Activated naive CD4-positive, alpha-beta T cell treated with Interleukin-2 at 50 U/mL for 16 hours (primary cell): ENCODE data around the gene TBX1.

Experiments used
- DNase-seq: peaks from one replicate; pipeline ENCODE4 v3.0.0-alpha.2; 2020

TBX1 gene

GRCh38 chr22:19802001-19802893 lies 41.7 kb downstream of the TBX1 start:
- DNase-seq: no peak

GRCh38 chr22:19802894-19803735 lies 42.5 kb downstream of the TBX1 start:
- DNase-seq: no peak

- DNase-seq: no peak
Measured at GRCh38 chr22:19803736-19804267, 43.2 kb downstream of the TBX1 start.

- DNase-seq: no peak
Measured at GRCh38 chr22:19805821-19806212, 45.2 kb downstream of the TBX1 start.

GRCh38 chr22:19806213-19807160 lies 45.9 kb downstream of the TBX1 start:
- DNase-seq: no peak

- no peak for DNase-seq
Measured at GRCh38 chr22:19807161-19807913, 46.8 kb downstream of the TBX1 start.

GRCh38 chr22:19807914-19808872 lies 47.6 kb downstream of the TBX1 start:
- no peak for DNase-seq

- no peak for DNase-seq
Measured at GRCh38 chr22:19808873-19809478, 48.4 kb downstream of the TBX1 start.

- DNase-seq: no peak
Measured at GRCh38 chr22:19809741-19810140, 49.2 kb downstream of the TBX1 start.

- DNase-seq: no peak
Measured at GRCh38 chr22:19810381-19811201, 50.0 kb downstream of the TBX1 start.

- no peak for DNase-seq
Measured at GRCh38 chr22:19811211-19811621, 50.6 kb downstream of the TBX1 start.

- no peak for DNase-seq
Measured at GRCh38 chr22:19811811-19812771, 51.5 kb downstream of the TBX1 start.

- no peak for DNase-seq
Measured at GRCh38 chr22:19812910-19813309, 52.3 kb downstream of the TBX1 start.

GRCh38 chr22:19814428-19814827 lies 53.9 kb downstream of the TBX1 start:
- DNase-seq: no peak

- DNase-seq: no peak
Measured at GRCh38 chr22:19815093-19815822, 54.7 kb downstream of the TBX1 start.

GRCh38 chr22:19815823-19816290 lies 55.3 kb downstream of the TBX1 start:
- no peak for DNase-seq
